C1 segment of cervical spinal cord (tissue), 14 donors: ENCODE results near the gene NDFIP1.

ENCODE experiments used
- DNase-seq, 14 donors: peaks; one replicate each; lab custom pipeline; 2025; lab: John Stamatoyannopoulos, UW

NDFIP1 gene

DNA sequence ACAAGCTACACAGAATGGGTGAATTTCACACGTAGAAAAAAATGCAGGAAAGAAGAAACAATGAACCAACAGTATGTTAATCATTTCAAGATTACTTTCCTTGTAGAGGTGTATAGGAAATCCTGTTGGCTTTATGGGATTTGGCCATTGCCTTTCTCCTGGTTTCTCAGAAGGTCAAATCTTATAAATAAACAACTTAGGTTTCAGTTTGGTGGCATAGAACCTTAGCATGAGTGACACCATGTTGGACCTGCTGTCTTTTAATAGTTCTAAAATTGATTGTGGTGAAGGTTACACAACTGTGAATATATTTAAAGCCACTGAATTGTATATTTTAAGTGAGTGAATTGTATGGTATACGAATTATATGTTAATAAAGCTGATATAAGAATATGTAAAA lies 16.7 kb upstream of the NDFIP1 start:
- no peak for DNase-seq

DNA sequence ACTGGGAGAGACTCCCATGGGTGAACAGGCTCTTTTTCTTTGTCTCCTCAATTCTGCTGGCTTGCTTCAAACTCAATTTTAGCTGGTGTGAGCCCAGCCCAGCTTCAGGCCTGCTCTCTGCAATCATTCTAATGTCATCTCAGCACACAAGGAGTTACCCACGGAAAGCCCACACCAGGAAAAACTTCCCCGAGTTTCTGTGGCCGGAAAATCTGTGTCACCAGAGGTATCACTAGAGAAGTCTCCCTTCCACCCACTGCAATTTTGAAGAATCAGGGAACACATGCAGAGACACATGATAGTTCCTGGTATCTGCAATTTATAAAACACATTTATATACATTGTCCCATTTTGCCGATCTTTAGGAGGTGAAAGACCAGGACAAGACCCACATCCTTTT lies 13.5 kb upstream of the NDFIP1 start:
- DNase-seq, result no peak

DNA sequence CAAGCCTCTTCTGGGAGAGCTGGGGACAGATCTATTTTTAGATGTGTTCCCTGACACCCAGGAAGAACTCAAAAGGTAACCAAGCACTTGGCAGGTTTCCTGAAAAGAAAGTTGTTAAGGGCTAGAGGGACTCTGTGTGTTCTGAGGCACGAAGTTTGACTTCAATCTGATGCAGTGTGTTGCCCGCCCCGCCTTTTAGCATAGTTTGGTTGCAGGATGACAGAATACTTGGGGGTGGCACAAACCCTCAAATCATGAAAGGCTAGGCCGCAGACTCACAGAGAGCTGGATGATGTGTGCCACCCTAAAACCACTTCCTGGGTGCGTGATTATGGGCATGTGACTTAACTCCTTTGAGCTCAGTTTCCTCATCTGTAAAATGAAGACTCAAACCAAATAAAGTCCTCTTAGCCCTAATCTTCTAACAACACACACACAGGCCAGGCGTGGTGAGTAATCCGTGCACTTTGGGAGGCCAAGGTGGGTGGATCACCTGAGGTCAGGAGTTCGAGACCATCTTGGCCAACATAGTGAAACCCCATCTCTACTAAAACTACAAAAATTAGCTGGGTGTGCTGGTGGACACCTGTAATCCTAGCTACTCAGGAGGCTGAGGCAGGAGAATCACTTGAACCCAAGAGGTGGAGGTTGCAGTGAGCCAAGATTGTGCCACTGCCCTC lies 12.8 kb upstream of the NDFIP1 start:
- no peak for DNase-seq

DNA sequence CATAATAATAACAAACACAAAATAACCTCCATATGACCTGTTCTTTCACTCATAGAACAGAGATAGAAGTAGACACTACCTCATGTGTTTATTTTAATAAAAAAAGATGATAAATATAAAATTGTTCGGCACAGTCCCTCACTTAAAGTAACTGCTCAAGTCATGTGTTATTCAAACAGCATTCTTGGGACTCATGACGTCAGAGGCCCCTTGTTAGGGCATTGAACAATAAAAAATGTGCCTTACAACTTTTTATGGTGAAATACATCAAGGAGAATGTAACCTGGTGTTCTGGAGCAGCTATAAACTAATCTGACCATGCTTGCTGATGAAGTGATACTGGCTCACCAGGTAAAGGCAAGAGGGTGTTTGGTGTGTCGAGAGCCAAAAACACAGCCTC lies 12.2 kb upstream of the NDFIP1 start:
- no peak for DNase-seq

DNA sequence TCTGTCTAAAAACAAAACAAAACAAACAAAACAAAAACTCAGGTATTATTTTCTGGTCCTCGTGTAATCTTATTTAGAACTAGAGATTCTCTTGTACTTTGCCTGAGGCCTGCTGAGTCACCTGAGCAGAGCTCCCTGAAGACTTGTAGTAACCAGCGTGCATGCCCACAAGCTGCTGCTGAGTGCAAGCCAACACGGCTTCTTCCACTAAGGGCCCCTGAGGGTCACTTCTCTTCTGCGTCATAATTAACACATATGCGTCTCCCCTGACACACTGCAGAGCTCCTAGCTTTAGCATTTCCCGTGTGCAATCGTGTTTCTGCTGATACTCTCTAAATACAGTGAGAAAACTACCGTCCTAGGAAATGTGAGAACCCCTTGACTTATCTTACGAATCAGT lies 10.9 kb upstream of the NDFIP1 start:
- no peak for DNase-seq

DNA sequence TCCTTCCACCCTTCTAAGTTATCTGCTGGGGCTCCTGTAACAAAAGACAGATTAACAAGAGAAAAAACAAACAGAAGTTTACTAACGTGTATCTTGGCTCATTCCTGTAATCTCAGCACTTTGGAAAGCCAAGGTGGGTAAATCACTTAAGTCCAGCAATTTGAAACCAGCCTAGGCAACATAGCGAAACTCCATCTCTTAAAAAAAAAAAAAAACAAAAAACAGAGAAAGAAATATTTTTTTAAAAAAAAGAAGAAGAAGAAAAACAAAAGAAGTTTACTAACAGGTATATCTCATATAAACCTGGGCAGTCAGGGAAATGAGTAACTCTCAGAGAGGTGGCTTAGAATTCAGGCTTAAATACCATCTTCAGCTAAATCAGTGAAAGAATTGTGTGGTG lies 10.3 kb upstream of the NDFIP1 start:
- DNase-seq, result no peak

DNA sequence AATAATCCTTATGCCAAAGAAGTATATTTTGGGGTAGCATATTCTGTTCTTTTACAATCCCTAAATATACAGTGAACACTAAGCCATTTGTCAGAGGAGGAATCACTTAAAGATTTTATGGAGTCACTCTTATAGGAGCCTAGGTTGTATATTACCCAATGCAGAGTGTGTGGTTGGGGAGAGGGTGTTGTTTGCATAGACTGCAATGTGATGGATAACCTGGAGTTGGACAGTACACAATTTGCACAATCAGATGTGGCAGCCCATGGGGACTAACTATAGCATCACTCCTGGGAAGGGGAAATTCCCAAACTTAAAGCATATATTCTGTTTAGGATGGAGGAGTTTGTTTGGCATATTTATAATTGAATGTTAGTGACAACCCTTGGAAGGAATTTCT lies 9.6 kb upstream of the NDFIP1 start:
- DNase-seq, result no peak

DNA sequence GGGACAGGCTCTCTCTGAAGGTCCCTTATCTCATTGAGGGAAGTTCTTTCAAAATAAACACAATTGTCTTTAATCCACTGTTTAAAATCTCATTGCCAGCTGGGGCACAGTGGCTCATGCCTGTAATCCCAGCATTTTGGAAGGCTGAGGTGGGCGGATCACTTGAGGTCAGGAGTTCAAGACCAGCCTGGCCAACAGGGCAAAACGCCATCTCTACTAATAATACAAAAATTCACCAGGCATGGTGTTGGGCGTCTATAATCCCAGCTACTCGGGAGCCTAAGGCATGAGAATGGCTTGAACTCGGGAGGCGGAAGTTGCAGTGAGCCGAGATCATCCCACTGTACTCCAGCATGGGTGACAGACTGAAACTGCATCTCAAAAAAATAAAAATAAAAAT lies 8.3 kb upstream of the NDFIP1 start:
- DNase-seq, result no peak

DNA sequence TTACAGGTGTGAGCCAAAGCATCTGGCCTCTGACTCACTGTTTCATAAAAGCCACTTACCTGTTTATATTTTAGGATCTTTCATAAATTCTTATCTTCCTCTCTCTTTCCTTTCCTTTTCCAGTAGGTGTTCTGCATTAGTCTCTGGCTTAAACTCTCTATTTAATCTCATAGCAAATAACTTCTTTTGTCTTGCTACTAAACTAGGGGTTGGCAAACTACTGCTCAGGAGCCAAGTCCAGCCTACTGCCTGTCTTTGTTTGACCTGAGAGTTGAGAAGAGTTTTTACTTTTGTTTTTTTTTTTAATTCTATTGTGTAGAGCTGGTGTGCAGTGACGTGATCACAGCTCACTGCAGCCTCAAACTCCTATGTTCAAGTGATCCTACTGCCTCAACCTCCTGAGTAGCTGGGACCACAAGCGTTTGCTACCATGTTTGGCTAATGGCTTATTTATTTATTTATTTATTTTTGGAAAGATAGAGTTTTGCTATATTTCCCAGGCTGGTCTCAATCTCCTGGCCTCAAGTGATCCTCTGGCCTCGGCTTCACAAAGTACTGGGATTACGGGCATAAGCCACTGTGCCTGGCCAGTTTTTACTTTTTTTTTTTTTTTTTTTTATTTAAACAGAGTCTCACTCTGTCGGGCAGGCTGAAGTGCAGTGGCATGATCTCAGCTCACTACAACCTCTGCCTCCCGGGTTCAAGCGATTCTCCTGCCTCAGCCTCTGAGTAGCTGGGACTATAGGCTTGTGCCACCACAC lies 5.4 kb upstream of the NDFIP1 start:
- no peak for DNase-seq

DNA sequence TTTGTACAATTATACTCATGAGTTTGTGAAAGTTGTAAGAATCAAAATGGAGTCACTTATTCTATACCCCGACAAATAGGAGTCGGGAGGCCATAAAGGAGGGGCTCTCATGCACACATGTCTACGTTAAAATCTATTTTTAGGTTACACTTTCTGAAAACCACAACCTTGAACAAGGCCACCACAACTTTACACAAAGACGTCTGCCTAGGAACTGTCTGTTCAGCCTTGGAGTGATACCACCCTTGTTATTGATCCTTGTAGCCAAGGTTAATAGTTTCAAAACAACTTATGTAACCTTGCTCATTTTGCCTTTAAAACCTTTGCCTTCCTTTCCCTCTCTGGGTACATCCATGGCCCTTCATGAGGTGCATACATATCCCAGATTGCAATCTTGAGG lies 4.1 kb upstream of the NDFIP1 start:
- no peak for DNase-seq

DNA sequence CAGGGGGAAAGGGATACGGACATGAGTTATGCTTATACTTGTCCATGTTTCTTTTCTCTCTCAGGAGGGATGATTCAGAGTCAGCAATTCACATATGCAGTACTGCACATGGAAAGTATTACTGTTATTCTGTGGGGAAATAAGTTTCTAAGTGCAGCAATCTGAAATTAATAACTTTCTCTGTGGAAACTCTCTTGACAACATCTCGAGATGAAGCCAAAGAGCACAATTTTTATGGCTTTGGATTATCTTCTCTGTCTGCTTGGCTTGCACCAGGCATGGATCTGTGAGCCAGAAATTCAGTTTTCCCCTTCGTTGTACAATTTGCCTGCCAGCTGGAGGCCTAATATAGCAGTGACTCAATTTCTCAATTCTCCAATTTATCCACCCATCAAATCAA lies 2.5 kb upstream of the NDFIP1 start:
- no peak for DNase-seq

DNA sequence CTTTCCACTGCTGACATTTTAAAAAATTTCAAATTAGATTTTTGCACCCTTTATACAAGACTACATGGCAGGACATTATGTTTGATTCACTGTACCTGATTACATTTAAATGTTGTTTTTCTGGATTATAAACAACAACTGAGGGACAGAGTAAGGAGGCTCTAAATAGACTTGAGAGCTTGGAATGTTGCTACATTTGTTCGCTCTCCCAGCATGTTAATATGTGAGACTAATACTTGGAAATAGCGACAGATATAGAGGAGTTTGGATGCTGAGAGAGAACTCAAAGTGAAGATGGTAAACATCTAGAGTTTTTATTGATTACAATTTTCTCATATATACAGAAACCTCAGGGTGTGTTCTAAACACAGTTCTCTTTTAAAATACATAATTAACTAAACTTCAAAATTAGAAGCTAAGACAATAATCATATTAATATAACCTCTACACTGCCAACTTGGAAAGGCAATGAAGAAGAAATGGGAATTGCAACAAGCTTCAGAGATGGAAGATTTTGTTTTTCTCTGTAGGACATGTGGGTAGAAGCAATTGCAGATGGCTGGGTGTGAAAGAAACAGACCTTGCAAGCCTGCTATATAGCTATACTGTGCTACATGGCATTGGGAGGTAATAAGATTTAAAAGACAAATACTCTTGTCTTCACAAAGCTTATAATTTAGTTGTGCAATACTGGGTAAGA lies 1.4 kb upstream of the NDFIP1 start:
- DNase-seq, result no peak

DNA sequence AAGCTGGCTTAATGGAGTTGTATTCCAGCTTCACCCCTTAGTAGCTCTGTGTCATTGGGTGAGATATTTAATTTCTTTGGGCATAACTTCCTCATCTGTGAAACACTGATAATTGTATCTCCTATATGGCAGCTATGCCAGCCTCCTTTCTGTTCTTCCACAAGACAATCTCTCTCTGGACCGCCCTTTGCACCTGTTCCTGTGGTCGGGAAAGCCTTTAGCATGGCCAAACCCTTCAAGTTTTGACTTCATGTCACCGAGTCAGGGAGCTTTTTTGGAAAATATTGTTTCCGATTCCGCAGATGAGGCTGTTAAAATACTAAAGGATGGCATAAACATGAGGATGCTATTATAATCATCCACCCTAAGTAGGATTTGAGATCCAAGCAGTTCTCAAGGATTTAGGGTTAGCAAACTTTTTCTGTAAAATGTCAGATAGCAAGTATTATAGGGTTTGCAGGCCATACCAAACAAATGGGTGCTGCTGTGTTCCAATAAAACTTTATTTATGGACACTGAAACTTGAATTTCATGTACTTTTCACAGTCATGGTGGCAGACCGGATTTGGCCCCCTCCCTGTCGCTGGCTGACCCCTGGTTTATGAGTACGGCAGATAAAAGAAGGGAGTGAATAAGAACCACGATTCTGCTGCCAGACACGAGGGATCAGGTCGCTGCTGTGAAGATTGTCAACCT lies 695 bp upstream of the NDFIP1 start:
- no peak for DNase-seq

DNA sequence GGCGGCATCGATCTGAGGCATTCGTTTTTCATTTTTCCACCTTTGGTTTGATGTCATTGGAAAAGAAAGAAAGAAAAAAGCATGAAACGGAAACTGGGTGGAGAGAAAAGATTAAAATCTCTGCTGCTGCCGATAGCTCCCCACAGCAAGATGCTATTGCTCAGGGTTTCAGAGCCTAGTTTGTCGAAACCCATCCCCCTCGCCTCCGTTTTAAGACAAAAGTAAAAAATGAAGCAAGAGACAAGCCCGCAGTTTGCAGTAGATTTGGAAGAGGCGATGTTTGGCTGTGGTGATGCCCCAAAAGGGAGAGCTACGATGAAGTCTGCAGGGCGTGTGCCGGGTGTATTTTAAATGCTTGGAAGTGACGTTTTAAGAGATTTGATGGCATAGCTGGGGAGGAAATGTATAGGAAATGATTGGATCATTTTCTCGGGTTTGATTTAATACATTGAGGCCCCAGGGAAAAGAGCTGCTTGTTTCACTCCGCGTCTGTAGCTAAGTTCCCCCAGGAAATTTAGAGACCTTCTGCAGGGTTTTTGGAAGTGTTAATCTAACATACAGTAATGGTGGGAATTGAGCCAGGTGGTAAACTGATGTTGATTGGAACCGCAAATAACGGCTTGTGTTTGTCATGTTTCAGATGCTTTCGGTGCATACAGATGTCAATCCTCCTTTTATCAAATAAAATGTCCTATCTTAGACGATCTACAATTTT lies 909 bp downstream of the NDFIP1 start:
- DNase-seq, result peak in 9 of 14 donors; percentile 21 to 62 (median 36)

DNA sequence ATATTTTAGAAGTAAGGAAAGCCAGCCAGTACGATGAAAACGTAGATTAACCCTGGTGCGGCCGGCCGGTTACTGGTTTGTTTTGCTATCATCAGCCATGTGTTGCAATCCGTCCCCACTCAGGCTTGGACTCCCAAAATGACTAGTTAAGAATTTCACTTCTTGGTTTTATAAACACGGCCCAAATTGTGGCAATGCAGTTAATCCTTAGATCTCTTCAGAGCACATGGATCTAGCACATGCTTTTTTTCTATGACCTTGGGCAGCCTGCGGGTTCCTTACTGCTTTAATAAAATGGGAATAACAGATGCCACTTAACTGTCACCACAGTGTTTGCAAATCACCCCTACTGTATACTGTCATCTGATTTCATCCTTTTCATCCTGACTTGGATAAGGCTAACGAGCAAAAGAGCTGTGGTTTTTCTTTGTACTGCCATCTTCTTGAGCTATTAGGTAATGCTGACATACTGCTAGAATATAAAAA lies 1.5 kb downstream of the NDFIP1 start:
- DNase-seq, result peak in 6 of 14 donors; percentile 6 to 24 (median 17)

DNA sequence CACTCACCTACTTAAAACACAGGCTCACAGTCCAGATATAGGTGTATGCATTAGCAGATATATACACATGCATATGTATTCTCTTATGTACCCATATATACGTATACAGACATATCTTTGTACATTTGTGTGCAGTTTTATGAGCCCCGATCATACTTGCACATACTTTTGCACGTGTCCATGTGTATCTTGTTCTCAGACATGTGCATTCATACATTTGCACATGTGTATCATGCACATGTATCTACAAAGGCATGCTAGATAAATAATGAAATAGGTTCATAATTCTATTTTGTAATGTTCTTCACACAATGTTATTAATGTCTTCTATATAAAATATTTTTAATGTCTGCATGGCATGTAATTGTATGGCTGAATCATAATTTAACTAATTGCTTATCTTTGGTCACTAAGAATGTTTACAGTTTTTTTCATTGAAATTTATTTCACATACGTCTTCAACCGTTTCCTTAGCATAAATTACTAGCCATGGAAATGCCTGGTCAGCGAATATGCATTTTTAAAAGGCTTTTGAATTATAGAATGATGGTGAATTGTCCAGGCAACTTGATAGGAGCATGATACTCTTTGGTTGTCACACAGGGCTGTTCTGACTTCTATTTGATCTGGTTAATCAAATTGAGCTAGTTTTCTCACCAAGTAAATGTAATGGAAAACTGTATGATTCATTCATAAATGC lies 2.6 kb downstream of the NDFIP1 start:
- DNase-seq, result no peak

DNA sequence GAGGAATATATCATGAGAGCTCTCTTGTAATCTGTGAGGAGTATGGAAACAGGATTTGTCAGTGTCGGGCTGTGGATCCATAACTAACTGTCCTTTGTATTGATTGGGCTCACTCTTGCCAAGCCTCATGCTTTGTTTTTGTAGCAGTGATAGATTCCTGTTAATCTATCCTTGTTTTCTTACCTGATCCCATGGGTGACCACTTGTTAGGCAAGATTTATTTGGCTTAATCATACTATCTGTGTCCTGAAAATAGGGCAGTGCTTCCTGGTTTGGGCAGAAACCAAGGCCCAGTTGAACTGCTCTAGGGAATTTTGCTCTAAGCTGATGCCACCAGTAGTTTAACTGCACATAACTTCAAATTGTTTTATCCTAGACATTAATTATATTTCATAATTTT lies 6.1 kb downstream of the NDFIP1 start:
- no peak for DNase-seq

DNA sequence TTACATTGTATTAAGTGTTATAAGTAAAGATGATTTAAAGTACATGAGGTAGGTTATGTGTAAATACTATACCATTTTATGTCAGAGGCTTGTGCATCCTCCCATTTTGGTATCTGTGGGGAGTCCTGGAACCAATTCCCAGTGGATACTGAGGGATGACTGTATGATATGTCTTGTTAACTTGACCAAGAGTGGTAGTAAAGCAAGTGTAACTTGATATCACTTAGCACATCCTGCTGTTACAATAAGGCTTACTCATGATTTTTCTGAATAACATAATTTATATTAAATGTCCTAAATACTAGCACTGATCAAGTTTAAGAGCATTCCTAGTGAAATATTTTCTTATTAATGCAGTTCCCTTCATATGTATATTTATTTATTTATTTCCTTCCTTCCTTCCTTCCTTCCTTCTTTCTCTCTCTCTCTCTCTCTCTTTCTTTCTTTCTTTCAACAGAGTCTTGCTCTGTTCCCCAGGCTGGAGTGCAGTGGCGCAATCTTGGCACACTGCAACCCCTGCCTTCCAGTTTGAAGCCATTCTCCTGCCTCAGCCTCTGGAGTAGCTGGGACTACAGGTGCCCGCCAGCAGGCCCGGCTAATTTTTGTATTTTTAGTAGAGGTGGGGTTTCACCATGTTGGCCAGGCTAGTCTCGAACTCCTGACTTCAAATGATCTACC lies 7.5 kb downstream of the NDFIP1 start:
- DNase-seq, result no peak

DNA sequence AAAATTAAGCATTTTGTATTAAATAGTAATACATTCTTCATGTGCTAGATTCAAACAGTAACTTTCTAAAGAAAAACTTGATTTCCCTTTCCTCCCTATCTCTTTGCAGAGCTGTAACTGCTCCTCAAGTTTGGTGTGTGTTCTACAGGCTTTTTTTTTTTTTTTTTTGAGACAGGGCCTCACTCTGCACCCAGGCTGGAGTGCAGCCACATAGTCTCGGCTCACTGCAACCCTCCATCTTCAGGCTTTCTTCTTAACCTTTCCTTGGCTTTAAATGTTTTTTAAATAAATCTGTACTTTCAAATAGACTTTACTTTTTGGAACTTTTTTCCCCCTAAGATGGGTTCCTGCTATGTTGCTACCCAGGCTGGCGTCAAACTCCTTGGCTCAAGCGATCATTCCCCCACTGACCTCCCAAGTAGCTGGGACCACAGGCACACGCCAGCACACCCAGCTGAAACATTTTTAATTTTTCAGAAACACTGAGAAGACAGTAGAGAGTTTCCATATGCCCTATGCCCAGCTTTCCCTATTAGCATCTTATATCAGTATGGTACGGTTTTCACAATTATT lies 9.1 kb downstream of the NDFIP1 start:
- no peak for DNase-seq

DNA sequence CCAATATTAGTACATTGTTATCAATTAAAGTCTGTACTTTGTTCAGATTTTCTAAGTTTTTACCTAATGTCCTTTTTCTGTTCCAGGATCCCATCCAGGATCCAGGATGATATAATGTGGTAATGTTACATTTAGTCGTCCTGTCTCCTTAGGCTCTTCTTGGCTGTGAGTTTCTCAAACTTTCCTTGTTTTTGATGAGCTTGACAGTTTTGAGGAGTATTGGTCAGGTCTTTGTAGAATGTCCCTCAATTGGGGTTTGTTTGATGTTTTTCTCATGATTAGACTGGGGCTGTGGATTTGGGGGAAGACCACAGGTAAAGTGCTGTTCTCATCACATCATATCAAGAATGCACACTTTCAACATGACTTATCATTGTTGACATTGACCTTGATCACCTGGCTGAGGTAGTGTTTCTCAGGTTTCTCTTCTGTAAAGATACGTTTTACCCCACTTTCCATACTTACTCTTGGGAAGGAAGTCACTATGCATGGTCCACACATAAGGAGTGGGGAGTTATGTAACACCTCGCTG lies 9.6 kb downstream of the NDFIP1 start:
- DNase-seq, result no peak
